ENCODE data around the gene TSPOAP1. TPM values are rescaled to one million over a fixed set of nuclear protein-coding genes. Genes with fewer than 3 reads are reported as not detected.

Gene TSPOAP1
- total RNA-seq (ENCODE audit: unreplicated experiment), result 1.3 TPM
- long read RNA-seq, result 0 reads

- Mint-ChIP-seq H3K36me3 (ENCODE audit: low read depth, unreplicated experiment) (no peaks in the 10 kb centered on the region), H3K4me3 (ENCODE audit: unreplicated experiment) (peak within 1 kb of the TSS; percentile 2), H3K27ac (ENCODE audit: unreplicated experiment) (no peak within 1 kb of the TSS), H3K9me3 (ENCODE audit: unreplicated experiment) (no peaks in the 10 kb centered on the region), H3K4me1 (ENCODE audit: unreplicated experiment) (peaks cover 12% of the 10 kb centered on the region), H3K27me3 (ENCODE audit: unreplicated experiment) (peaks cover 23% of the 10 kb centered on the region)
- no peak for TF ChIP-seq CTCF (IDR thresholded peaks at IDR 0.05; ENCODE audit: unreplicated experiment)
- no peak for DNase-seq (ENCODE audit: low spot score)
Observed at GRCh38 chr17:58328195-58329034, at the start of gene TSPOAP1. Gene TSPOAP1, minus strand, starts transcription at chr17:58328795. Its CDS starts 875 bp downstream, at chr17:58327920.

- H3K4me1 Mint-ChIP-seq (ENCODE audit: unreplicated experiment), result peaks cover 54% of the 10 kb centered on the region
- no peak for DNase-seq (ENCODE audit: low spot score)
- no peak overlapping the region for H3K4me3 Mint-ChIP-seq (ENCODE audit: unreplicated experiment)
- no peaks in the 10 kb centered on the region for H3K36me3 Mint-ChIP-seq (ENCODE audit: low read depth, unreplicated experiment)
- TF ChIP-seq CTCF (IDR thresholded peaks at IDR 0.05; ENCODE audit: unreplicated experiment), result no peak
- peaks cover 4% of the 10 kb centered on the region for H3K27me3 Mint-ChIP-seq (ENCODE audit: unreplicated experiment)
- no peaks in the 10 kb centered on the region for H3K9me3 Mint-ChIP-seq (ENCODE audit: unreplicated experiment)
- H3K27ac Mint-ChIP-seq (ENCODE audit: unreplicated experiment), result no peak overlapping the region
Observed at GRCh38 chr17:58377661-58378060, 49.1 kb upstream of the TSPOAP1 start.

GRCh38 chr17:58377093-58377601 lies 48.6 kb upstream of the TSPOAP1 start:
- no peak overlapping the region for H3K4me3 Mint-ChIP-seq (ENCODE audit: unreplicated experiment)
- no peak for DNase-seq (ENCODE audit: low spot score)
- no peak for TF ChIP-seq CTCF (IDR thresholded peaks at IDR 0.05; ENCODE audit: unreplicated experiment)
- H3K4me1 Mint-ChIP-seq (ENCODE audit: unreplicated experiment), result peaks cover 49% of the 10 kb centered on the region
- peak overlapping the region; percentile 37 for H3K27ac Mint-ChIP-seq (ENCODE audit: unreplicated experiment)
- no peaks in the 10 kb centered on the region for H3K9me3 Mint-ChIP-seq (ENCODE audit: unreplicated experiment)
- no peaks in the 10 kb centered on the region for H3K36me3 Mint-ChIP-seq (ENCODE audit: low read depth, unreplicated experiment)
- H3K27me3 Mint-ChIP-seq (ENCODE audit: unreplicated experiment), result peaks cover 5% of the 10 kb centered on the region

GRCh38 chr17:58376472-58377000 lies 47.9 kb upstream of the TSPOAP1 start:
- Mint-ChIP-seq H3K36me3 (ENCODE audit: low read depth, unreplicated experiment) (no peaks in the 10 kb centered on the region), H3K4me1 (ENCODE audit: unreplicated experiment) (peaks cover 45% of the 10 kb centered on the region), H3K4me3 (ENCODE audit: unreplicated experiment) (no peak overlapping the region), H3K27me3 (ENCODE audit: unreplicated experiment) (peaks cover 5% of the 10 kb centered on the region), H3K27ac (ENCODE audit: unreplicated experiment) (peak overlapping the region; percentile 37), H3K9me3 (ENCODE audit: unreplicated experiment) (no peaks in the 10 kb centered on the region)
- DNase-seq (ENCODE audit: low spot score), result no peak
- TF ChIP-seq CTCF (IDR thresholded peaks at IDR 0.05; ENCODE audit: unreplicated experiment), result no peak

- peak overlapping the region; percentile 13 for H3K27ac Mint-ChIP-seq (ENCODE audit: unreplicated experiment)
- no peak overlapping the region for H3K4me3 Mint-ChIP-seq (ENCODE audit: unreplicated experiment)
- H3K36me3 Mint-ChIP-seq (ENCODE audit: low read depth, unreplicated experiment), result no peaks in the 10 kb centered on the region
- H3K4me1 Mint-ChIP-seq (ENCODE audit: unreplicated experiment), result peaks cover 45% of the 10 kb centered on the region
- H3K9me3 Mint-ChIP-seq (ENCODE audit: unreplicated experiment), result no peaks in the 10 kb centered on the region
- H3K27me3 Mint-ChIP-seq (ENCODE audit: unreplicated experiment), result peaks cover 5% of the 10 kb centered on the region
- TF ChIP-seq CTCF (IDR thresholded peaks at IDR 0.05; ENCODE audit: unreplicated experiment), result no peak
- no peak for DNase-seq (ENCODE audit: low spot score)
Observed at GRCh38 chr17:58375811-58376210, 47.2 kb upstream of the TSPOAP1 start.
